Activated CD4-positive, alpha-beta T cell treated with anti-CD3 and anti-CD28 coated beads, Interleukin-2, Interleukin-6, amounts not matched to agents 100 ng/mL and 50 ng/mL, durations not matched to agents 16 hours and 8 hours (primary cell): ENCODE results near the gene CCL24.
"Not testable (repeated sequence)": the region's sequence is repeated elsewhere in the genome, so short reads cannot be mapped to it uniquely, and the experiment has no call there.

Experiments
- DNase-seq: peaks from one replicate; pipeline ENCODE4 v3.0.0-alpha.2; 2020

The CCL24 gene

GRCh38 chr7:75813781-75814236 lies at the start of gene CCL24:
CCL24 (minus strand) TSS chr7:75813806; CDS start chr7:75813715, 91 bp downstream.
- DNase-seq: no peak

DNA sequence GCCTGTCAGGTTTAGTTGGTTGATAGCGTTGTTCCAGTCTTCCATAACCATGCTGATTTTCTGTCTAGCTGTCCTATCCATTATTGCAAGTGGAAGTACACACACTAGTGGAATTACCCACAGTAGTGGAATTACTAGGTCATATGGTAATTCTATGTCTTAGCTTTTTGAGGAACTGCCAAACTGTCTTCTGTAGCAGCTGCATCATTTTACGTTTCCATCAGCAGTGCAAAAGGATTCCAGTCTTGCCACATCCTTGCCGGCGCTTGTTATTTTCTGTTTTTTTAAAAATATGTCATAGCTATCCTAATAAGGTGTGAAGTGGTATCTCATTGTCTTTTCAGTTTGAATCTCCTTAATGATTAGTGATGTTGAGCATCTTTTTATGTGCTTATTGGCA lies 48.0 kb upstream of the CCL24 start:
- no peak for DNase-seq

- DNase-seq: no peak
These were observed 44.8 kb upstream of the CCL24 start for GRCh38 chr7:75858410-75858809.

GRCh38 chr7:75856536-75856935 lies 42.9 kb upstream of the CCL24 start:
- no peak for DNase-seq

DNA sequence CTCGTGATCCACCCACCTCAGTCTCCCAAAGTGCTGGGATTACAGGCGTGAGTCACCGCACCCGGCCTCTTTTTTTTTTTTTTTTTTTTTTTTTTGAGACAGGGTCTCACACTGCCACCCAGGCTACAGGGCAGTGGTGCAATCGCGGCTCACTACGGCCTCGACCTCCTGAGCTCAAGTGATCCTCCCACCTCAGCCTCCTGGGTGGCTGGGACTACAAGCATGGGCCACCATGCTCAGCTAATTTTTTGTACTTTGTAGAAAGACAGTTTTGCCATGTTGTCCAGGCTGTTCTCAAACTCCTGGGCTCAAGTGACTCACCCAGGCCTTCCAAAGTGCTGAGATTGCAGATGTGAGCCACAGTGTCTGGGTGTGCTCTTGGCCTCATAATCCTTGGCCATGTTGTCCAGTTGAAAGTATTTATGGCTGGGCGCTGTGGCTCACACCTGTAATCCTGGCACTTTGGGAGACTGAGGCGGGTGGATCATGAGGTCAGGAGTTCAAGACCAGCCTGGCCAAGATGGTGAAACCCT lies 41.3 kb upstream of the CCL24 start:
- DNase-seq: not testable (repeated sequence)

DNA sequence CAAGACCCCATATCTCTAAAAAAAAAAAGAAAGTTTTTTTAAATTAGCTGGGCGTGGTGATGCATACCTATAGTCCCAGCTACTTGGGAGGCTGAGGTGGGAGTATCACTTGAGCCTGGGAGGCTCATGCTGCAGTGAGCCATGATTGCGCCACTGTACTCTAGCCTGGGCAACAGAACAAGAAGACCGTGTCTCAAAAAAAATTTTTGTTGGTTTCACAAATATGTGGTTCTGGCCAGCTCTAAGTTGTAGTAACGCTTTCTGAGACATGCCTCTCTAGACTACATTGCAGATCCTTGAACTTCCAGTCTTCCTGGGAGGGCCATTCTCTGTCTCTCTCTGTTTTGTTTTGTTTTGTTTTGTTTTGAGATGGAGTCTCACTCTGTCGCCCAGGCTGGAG lies 40.6 kb upstream of the CCL24 start:
- no peak for DNase-seq

DNA sequence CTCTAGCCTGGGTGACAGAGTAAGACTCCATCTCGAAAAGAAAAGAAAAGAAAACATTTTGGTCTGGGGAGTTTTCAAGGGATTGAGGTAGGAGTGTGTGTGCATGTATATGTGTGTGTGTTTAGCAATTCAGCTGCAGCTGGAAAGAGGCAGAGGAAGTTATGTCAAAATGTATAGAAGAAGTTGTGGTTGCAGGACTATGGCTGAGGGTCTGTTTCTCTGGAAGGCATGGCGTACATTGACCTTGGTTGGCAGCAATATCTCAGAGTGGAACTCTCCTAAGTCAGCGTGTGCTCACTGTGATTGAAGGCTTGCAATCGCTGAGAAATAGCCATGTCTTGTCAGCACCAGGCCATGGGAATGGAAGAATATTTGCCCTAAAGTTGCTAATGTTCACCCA lies 36.6 kb upstream of the CCL24 start:
- no peak for DNase-seq

GRCh38 chr7:75849573-75849972 lies 36.0 kb upstream of the CCL24 start:
- DNase-seq: no peak

DNA sequence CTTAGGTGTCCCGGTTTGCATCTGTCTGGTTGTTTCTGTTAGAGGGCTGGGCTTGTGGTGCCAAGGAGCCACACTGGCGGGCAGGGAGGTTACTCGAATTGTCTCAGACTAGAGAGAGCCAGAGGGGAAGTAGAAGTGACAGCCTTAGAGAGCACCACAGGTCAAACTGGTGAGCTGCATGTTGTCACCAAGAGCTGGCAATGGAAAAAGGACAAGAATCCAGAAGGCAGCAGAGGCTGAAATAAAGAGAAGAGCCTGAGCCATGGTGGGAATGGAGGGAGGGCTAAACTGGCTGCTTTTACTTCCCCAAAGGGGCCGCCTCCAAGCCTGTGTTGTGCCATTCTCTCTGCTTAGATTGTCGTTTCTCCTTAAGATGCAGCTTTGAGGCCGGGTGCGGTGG lies 34.1 kb upstream of the CCL24 start:
- DNase-seq: no peak

- DNase-seq: not testable (repeated sequence)
These were observed 31.5 kb upstream of the CCL24 start for GRCh38 chr7:75845132-75845531.

DNA sequence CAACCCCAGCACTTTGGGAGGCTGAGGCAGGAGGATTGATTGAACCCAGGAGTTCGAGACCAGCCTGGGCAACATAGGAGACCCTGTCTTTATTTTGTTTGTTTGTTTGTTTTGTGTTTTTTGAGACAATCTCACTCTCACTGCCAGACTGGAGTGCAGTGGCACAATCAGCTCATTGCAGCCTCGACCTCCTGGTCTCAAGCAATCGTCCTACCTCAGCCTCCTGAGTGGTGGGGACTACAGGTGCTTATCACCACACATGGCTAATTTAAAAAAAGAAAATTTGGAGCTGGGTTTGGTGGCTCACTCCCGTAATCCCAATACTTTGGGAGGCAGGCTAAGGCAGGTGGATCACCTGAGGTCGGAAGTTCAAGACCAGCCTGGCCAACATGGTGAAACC lies 30.6 kb upstream of the CCL24 start:
- DNase-seq: no peak

GRCh38 chr7:75843613-75844116 lies 30.1 kb upstream of the CCL24 start:
- DNase-seq: no peak

DNA sequence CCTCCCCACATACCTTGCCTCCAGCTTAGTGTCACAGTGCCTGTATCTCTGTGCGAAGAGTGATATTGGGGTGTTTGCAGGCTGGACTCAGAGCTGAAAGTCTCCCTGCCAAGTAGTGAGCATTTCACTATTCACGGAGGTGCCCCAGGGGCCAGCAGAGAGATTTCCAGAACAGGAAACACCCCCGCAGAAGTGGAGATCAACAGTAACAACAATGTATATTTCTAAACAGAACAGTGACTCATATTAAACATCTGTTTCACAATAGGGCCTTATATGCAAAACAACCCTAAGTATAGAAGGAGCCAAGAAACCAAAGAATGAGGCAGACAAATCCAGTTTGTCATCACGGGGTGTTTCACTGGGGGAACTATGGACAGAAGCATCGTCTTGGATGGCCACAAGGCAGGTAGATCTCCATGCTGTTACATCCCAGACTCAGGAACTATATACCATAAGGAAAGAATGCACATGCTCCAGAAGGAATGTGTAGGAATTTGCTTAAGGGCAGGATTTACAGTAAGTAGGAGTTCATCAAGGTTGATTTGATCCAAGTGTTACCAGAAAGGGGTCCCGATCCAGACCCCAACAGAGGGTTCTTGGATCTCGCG lies 29.3 kb upstream of the CCL24 start:
- peak; percentile 71 for DNase-seq

GRCh38 chr7:75840029-75840428 lies 26.4 kb upstream of the CCL24 start:
- DNase-seq: no peak

DNA sequence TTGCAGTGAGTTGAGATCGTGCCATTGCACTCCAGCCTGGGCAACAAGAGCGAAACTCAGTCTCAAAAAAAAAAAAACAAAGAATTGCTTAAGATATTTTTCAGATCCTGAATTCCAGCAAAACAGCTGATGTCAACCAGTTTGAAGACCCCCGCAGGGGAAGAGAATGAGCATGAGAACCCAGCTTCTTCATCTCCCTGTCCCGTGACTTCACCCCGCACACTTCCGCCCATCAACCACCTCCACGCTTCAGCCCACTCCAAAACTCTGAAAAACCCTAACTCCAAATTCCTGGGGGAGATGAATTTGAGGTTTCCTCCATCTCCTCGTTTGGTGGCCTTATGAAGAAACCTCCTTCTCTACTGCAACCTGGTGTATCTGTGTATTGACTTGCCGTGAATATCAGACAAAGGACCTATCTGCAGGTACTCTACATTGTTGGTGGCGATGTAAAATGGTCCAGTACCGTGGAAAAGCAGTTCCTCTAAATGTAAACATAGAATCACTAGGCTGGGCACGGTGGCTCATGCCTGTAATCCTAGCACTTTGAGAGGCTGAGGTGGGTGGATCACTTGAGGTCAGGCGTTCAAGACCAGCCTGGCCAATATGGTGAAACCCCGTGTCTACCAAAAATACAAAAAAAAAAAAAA lies 24.8 kb upstream of the CCL24 start:
- DNase-seq: not testable (repeated sequence)

- no peak for DNase-seq
These were observed 23.2 kb upstream of the CCL24 start for GRCh38 chr7:75836798-75837197.

GRCh38 chr7:75835688-75836285 lies 22.2 kb upstream of the CCL24 start:
- no peak for DNase-seq

DNA sequence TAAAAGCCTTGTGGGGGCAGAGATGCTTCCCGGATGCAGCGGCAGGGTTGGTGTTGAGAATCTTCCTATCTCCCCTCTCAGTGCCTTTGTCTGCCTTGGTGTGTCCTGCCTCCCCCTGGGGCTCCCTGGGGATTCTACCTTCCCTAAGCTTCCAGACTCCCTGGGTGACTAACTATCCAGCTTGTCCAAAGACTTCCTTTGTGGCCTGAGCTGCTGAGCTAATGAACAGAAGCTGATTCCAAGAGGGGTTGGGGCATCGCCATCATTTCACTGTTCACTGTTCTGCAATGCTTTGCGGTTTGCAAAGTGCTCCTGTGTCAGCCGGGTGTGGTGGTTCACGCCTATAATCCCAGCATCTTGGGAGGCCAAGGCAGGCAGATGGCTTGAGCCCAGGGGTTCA lies 20.1 kb upstream of the CCL24 start:
- DNase-seq: not testable (repeated sequence)

DNA sequence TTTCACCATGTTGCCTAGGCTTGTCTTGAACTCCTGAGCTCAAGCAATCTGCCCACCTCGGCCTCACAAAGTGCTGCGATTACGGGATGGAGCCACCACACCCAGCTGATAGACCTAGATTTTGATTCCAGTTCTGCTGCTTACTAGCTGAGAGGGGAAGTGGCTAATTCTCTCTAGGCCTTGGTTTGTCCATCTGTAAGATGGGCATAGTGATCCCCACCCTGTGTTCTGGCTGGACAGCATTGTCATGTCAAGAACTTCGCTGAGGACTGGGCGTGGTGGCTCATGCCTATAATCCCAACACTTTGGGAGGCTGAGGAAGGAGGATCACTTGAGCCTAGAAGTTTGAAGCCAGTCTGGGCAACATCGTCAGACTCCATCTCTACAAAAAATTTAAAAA lies 17.4 kb upstream of the CCL24 start:
- no peak for DNase-seq

GRCh38 chr7:75829656-75830055 lies 16.1 kb upstream of the CCL24 start:
- not testable (repeated sequence) for DNase-seq

GRCh38 chr7:75823198-75823910 lies 9.7 kb upstream of the CCL24 start:
- no peak for DNase-seq

GRCh38 chr7:75820688-75821087 lies 7.1 kb upstream of the CCL24 start:
- no peak for DNase-seq

DNA sequence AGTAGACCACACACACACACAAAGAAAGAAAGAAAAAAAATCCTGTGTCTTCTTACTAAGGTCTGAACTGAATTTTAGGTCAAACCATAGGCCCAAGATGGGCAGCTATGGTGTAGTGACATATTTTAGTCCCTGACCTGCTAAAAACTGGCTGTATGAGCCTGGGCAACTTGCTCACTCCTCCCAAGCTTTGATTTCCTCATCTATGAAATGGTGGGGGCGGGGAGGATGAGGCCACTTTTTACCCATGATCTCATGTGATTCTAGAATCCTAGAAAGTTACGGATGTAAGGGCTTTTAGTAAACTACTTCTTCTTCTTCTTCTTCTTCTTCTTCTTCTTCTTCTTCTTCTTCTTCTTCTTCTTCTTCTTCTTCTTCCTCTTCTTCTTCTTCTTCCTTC lies 6.1 kb upstream of the CCL24 start:
- DNase-seq: no peak
